OCI-M1 (cell line): ENCODE measurements around the gene RALA.
A peak's percentile ranks its signal among the peaks of the same experiment; 100 is the strongest.
"Not testable (repeated sequence)": the region's sequence is repeated elsewhere in the genome, so short reads cannot be mapped to it uniquely, and the experiment has no call there.

Source experiments
- DNase-seq: peaks from one replicate; lab custom pipeline; 2025; lab: John Stamatoyannopoulos, UW

RALA gene

GRCh38 chr7:39727231-39728012 lies 104.0 kb downstream of the RALA start:
- DNase-seq: no peak

GRCh38 chr7:39732837-39733804 lies 109.7 kb downstream of the RALA start:
- DNase-seq: peak; percentile 70

- no peak for DNase-seq
These were observed 110.7 kb downstream of the RALA start for GRCh38 chr7:39733881-39734632.

GRCh38 chr7:39734633-39735004 lies 111.2 kb downstream of the RALA start:
- no peak for DNase-seq

GRCh38 chr7:39735903-39736302 lies 112.5 kb downstream of the RALA start:
- DNase-seq: peak; percentile 68

DNA sequence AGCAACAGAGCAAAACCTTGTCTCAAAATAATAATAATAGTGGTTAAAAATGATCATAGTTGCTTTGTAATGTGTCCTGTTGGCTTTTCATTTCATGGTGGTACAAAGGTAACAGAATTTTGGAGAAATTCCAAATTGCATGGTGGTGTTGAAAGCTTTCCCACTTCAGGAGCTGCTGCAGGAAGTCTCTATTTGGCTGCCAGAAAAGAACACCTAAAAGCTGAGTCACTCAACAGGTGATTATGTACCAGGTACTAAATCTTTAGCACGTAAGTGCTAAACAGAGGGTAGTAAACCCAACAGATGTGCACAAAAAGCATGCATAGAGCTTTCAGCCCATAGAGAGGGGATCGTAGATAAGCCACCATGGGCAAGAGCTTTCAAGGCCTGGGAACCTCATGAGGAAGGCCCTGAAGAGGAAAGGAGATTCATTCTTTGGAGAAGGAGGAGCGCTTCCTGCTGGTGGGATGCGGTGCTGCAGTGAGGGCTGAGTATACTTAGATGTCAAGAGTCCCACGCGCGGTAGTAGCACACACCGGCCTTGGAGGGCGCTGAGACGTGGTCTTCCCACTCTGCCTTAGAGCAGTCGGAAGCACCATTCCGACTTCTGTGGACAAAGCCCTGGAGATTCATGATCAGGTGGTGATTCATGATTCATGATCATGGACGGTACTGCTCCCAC lies 118.7 kb downstream of the RALA start:
- DNase-seq: peak; percentile 63

- DNase-seq: no peak
These were observed 121.2 kb downstream of the RALA start for GRCh38 chr7:39744620-39745019.

DNA sequence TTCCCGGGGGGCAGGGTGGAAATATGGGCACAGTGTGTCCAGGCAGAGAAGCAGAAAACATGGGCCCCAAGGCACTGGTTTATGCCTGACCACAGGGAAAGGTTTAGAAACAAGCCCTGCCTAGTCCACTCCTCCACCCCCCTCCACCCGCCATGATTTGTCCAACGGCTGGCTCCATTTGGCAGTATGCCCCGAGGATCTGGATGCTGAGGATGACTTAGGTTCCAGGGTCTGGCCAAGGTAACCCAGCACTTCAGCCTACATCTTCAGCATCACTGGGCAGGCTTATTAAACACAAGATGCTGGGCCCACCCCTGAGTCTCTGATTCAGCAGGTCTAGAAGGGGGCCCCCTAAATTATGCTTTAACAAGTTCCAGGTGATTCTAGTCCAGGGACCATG lies 121.9 kb downstream of the RALA start:
- DNase-seq: no peak

DNA sequence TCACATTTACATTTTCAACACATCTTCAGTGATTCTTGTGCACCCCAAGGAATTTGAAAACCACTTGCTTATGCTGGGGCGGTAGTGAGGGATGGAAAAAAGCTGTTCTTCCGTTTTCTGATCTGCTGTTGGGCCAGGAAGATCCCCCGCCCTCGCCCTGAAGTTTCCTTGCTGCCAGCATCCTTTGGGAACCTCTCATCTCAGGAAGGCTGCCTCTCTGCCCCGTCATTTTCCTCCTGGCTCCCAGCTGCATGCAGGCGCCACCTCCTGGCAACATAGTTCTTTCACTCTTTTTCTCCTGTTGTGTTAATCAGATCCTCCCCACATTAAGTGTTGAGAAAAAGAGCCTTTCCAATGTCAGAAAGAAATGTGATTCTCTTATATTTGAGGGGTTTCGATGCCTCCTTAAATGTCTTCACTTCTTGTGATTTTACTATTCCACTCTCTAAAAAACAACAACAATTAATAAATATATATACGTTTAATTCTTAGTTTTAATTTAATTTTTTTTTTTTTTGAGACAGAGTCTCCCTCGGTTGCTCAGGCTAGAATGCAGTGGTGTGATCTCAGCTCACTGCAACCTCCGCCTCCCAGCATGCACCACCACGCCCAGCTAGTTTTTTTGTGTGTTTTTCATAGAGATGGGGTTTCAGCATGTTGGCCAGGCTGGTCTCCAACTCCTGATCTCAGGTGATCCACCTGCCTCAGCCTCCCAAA lies 122.9 kb downstream of the RALA start:
- DNase-seq: peak; percentile 73

GRCh38 chr7:39749177-39749576 lies 125.8 kb downstream of the RALA start:
- no peak for DNase-seq

DNA sequence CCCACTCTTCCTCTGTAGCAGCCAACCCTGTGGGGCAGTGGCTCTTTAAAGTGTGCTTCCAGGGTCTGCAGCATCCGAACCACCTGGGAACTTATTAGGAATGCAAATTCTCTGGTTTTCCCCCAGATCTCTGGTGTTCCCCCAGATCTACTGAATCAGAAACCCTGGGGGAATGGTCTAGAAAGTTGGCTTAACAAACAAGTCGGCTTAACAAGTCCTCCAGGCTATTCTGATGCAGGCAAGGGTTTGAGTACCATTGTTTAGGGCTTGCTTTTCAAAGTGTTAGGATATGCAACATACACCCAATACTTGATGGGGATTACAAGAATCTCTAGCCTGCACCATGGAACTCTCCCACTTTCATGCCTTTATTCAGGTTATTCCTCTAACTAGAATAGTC lies 126.3 kb downstream of the RALA start:
- no peak for DNase-seq

DNA sequence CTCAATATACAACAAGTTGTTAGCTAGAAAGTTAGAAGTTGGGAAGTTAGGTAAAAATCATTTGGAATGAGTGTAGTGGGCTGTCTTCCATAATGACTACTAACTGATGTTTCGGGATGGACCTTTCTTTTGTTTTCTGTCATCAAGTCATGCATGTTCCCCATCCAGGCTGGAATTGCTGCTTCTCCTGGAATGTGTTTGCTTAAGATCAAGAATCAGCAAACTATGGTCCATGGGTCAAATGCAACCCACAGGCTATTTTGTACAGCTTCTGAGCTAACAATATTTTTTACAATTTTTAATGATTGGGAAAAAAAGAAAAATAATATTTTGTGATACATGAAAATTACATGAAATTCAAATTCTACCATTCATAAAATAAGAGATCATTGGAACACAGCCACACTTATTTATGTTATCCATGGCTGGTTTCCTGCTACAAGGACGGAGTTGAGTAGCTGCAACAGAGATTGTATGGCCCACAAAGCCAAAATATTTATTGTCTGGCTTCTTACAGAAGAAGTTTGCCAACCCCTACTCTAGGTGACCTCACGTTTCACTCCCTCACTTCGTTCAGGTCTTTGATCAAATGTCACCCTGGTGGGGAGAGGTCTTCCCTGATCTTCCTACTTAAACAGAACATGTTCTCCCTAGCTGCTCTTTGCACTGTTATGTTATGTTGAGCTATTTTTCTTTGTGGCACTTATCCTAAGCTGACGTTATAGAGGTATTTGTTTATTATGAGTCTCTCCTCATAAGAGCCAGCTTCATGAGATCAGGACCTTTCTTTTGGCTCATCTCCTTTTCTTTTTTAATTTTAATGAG lies 127.1 kb downstream of the RALA start:
- no peak for DNase-seq

DNA sequence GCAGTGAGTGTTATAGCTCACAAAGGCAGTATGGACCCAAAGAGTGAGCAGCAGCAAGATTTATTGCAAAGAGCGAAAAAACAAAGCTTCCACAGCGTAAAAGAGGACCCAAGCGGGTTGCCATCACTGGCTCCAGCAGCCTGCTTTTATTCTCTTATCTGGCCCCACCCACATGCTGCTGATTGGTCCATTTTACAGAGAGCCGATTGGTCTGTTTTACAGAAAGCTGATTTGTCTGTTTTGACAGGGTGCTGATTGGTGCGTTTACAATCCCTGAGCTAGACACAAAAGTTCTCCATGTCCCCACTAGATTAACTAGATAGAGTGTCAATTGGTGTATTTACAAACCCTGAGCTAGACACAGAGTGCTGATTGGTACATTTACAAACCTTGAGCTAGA lies 129.9 kb downstream of the RALA start:
- DNase-seq: not testable (repeated sequence)

GRCh38 chr7:39753823-39754325 lies 130.5 kb downstream of the RALA start:
- DNase-seq: no peak

GRCh38 chr7:39754326-39755120 lies 131.2 kb downstream of the RALA start:
- peak; percentile 16 for DNase-seq

- no peak for DNase-seq
These were observed 134.2 kb downstream of the RALA start for GRCh38 chr7:39757604-39758003.
